GM21515 (cell line): ENCODE results near the gene PUM2.

Experiments used
- ATAC-seq: cut with Tn5 transposase; IDR thresholded peaks from one replicate; pipeline ENCODE4 v1.9.1; 2021; ENCODE audit not compliant: unreplicated experiment

PUM2 gene

GRCh38 chr2:20203521-20204225 is 147.0 kb downstream of the PUM2 start:
- no peak for ATAC-seq

GRCh38 chr2:20203072-20203471 is 147.6 kb downstream of the PUM2 start:
- ATAC-seq: no peak

- no peak for ATAC-seq
Observed at GRCh38 chr2:20201671-20202070, 149.0 kb downstream of the PUM2 start.

GRCh38 chr2:20200697-20201555 is 149.7 kb downstream of the PUM2 start:
- no peak for ATAC-seq

- no peak for ATAC-seq
Observed at GRCh38 chr2:20199633-20200270, 150.9 kb downstream of the PUM2 start.

- no peak for ATAC-seq
Observed at GRCh38 chr2:20198796-20199632, 151.6 kb downstream of the PUM2 start.
